ENCODE results near the gene AQR. TPM values are rescaled to one million over a fixed set of nuclear protein-coding genes. Genes with fewer than 3 reads are reported as not detected.

The AQR gene
- total RNA-seq, 4 donors from 2014 or later, result 21.1 to 35.5 (median 28.1) TPM

GRCh38 chr15:34802371-34802770, 167.2 kb downstream of the AQR start:
- Histone ChIP-seq H3K4me3 (no peak overlapping the region), H3K4me1 (no peaks in the 10 kb centered on the region), H3K27ac (no peak overlapping the region), H3K27me3 (no peaks in the 10 kb centered on the region), H3K9me3 (no peaks in the 10 kb centered on the region), H3K36me3 (no peaks in the 10 kb centered on the region)
- TF ChIP-seq CTCF (IDR thresholded peaks at IDR 0.05) (no peak), POLR2A (IDR thresholded peaks at IDR 0.05) (no peak)
- DNase-seq, result no peak

Other genes with a start within 250 kb of the AQR start
- not detected for gene GJD2, start 214.7 kb downstream of the AQR start, total RNA-seq
- gene ACTC1, start 174.2 kb downstream of the AQR start, total RNA-seq, result not detected
- 10 to 100 TPM; 11.5 to 23.9 (median 16.5) TPM for gene ZNF770, start 18.5 kb upstream of the AQR start, total RNA-seq
- 1 to 10 TPM in 2 of 4 donors, not detected in 2; 1.5 to 1.6 TPM for gene NANOGP8, start 115.6 kb upstream of the AQR start, total RNA-seq